Testis (tissue), 2 donors: ENCODE measurements around the gene CLCN4.

Source experiments
- POLR2A ChIP-seq: fragments of 450-650 bp; IDR thresholded peaks from one replicate; pipeline ENCODE4 v1.6.1; 2017; ENCODE audit warnings: antibody characterized with exemption, mild to moderate bottlenecking, moderate library complexity
- TF ChIP-seq, protein P1 (sequence below), 3 experiments: fragments of 450-650 bp in 2 of 3; fragments of 200-600 bp in 1 of 3; sonication (generic) in 1 of 3; IDR thresholded peaks; one replicate each; pipeline ENCODE4 v1.5.1; 2016 to 2019; ENCODE audit warnings: antibody characterized with exemption in 3 of 3, mild to moderate bottlenecking in 2 of 3, moderate library complexity in 1 of 3

DNA sequence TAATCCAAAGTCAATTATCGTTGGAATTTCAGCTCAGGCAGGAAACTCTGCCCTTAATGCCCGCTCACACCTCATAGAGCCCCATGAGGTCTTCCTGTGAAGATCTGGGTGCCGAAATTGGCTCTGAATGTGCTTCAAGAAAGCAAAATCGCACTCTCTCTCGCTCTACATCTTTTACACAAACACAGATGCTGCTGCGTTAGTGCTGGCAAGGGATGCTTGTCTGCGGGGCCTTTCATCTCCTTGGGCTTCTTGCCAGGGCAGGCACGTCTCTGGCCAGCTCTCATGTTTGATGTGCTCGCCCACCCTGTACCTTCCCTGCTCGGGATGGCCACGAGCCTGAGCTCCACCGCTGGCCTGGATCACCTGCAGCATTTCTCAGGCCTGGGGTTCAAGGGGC, 66.5 kb downstream of the CLCN4 start:
- TF ChIP-seq, protein P1, sequence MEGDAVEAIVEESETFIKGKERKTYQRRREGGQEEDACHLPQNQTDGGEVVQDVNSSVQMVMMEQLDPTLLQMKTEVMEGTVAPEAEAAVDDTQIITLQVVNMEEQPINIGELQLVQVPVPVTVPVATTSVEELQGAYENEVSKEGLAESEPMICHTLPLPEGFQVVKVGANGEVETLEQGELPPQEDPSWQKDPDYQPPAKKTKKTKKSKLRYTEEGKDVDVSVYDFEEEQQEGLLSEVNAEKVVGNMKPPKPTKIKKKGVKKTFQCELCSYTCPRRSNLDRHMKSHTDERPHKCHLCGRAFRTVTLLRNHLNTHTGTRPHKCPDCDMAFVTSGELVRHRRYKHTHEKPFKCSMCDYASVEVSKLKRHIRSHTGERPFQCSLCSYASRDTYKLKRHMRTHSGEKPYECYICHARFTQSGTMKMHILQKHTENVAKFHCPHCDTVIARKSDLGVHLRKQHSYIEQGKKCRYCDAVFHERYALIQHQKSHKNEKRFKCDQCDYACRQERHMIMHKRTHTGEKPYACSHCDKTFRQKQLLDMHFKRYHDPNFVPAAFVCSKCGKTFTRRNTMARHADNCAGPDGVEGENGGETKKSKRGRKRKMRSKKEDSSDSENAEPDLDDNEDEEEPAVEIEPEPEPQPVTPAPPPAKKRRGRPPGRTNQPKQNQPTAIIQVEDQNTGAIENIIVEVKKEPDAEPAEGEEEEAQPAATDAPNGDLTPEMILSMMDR (IDR thresholded peaks at IDR 0.05), result no peak
- TF ChIP-seq POLR2A, result no peak
